ENCODE results near the gene GBP1. TPM values are rescaled to one million over a fixed set of nuclear protein-coding genes. Genes with fewer than 3 reads are reported as not detected.

The GBP1 gene
- total and polyA plus RNA-seq, 2 of the 8 experiments (the other 6 are each of a cell fraction or from before 2014, with no cell fraction given): not detected

GRCh38 chr1:89102021-89102420 is 37.0 kb upstream of the GBP1 start (continued):
- TF ChIP-seq RAD21 (IDR thresholded peaks at IDR 0.05 in 1 of 2, conservative IDR thresholded peaks at IDR 0.05 in 1 of 2; ENCODE audit: low read depth in 2 of 2, low read length in 2 of 2) (no peak), SP2 (IDR thresholded peaks at IDR 0.05; ENCODE audit: low read length) (no peak), BACH1 (IDR thresholded peaks at IDR 0.05; ENCODE audit: low read length) (no peak), GABPA (IDR thresholded peaks at IDR 0.05; ENCODE audit: borderline replicate concordance, insufficient read depth, low read length) (no peak), BCL11A (IDR thresholded peaks at IDR 0.05; ENCODE audit: low read depth in 2 of 2, low read length in 2 of 2) (no peak), TAF7 (optimal IDR thresholded peaks at IDR 0.05; ENCODE audit: borderline replicate concordance, low read depth, low read length) (no peak)
